Coronary artery (tissue), 2 donors: ENCODE data around the gene MTMR10.

Source experiments
- DNase-seq: peaks from one replicate; pipeline ENCODE4 v3.0.0-alpha.2; 2017; ENCODE audit warnings: low spot score
- H3K27ac ChIP-seq, 2 donors: fragments of 200-600 bp; sonication (generic); one replicate each; pipeline ENCODE4 v1.5.1; 2016 to 2019
- H3K4me3 ChIP-seq: fragments of 200-600 bp; sonication (generic); 2 replicates; pipeline ENCODE4 v1.5.1; 2016; ENCODE audit warnings: mild to moderate bottlenecking, moderate library complexity
- TF ChIP-seq, protein P1 (sequence below): fragments of 200-600 bp; sonication (generic); IDR thresholded peaks from one replicate; pipeline ENCODE4 v1.5.1; 2019; ENCODE audit warnings: antibody characterized with exemption

MTMR10 gene

DNA sequence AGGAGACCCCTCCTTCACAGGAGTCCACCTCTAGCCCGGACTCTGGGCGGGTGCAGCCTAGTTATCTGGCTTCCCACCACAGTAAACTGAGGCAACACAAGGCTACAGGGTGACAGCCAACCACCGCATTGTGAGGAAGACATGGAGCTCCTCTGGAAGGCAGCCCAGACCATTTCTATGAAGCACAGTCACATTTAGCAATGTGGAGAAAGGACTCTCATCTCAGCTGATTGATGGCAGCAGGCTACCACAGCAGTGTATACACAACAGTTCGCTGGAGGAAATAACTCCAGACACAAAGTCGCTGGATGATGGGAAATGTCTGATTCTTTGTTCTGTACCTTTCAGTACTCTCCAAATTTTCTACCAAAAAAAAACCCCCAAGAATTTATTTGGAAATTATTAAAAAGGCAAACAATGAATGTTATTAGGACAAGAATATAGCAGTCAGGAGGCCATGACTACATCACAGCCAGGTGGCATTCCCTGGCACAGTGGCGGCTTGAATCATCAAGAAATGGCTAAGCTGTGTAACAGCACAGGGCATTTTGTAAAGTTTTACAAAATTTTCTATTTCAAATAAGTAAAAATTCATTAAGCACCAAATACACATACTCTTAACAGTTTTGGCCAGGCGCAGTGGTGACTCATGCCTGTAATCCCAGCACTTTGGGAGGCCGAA is 47.6 kb downstream of the MTMR10 start:
- no peak overlapping the region for H3K4me3 ChIP-seq
- DNase-seq, result no peak
- TF ChIP-seq, protein P1, sequence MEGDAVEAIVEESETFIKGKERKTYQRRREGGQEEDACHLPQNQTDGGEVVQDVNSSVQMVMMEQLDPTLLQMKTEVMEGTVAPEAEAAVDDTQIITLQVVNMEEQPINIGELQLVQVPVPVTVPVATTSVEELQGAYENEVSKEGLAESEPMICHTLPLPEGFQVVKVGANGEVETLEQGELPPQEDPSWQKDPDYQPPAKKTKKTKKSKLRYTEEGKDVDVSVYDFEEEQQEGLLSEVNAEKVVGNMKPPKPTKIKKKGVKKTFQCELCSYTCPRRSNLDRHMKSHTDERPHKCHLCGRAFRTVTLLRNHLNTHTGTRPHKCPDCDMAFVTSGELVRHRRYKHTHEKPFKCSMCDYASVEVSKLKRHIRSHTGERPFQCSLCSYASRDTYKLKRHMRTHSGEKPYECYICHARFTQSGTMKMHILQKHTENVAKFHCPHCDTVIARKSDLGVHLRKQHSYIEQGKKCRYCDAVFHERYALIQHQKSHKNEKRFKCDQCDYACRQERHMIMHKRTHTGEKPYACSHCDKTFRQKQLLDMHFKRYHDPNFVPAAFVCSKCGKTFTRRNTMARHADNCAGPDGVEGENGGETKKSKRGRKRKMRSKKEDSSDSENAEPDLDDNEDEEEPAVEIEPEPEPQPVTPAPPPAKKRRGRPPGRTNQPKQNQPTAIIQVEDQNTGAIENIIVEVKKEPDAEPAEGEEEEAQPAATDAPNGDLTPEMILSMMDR, result no peak
- no peak overlapping the region for H3K27ac ChIP-seq

DNA sequence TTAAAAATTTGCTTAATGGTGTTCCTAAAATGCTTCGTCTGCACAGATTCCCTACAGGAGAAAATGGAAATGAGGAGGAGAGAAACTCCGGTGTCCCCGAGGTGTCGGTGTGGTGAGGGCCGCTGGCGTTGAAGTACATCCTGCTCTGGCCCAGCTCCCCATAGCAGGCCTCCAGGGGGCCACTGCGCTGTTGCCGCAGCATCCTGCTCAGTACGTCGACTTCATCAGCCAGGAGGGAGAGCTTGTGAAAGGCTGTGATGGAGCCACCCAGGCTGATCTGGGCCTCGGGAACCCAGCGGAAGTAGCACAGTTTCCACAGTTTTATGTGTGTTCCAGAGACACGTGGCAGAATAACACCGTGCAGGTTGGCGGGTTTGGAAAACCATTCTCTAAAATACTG is 49.9 kb downstream of the MTMR10 start:
- DNase-seq, result no peak
- TF ChIP-seq, protein P1, result no peak
- Histone ChIP-seq H3K4me3 (no peak overlapping the region), H3K27ac (no peak overlapping the region)

GRCh38 chr15:30940359-30940758 is 51.1 kb downstream of the MTMR10 start:
- TF ChIP-seq, protein P1, result no peak
- H3K4me3 ChIP-seq, result no peak overlapping the region
- H3K27ac ChIP-seq, result no peak overlapping the region
- no peak for DNase-seq

DNA sequence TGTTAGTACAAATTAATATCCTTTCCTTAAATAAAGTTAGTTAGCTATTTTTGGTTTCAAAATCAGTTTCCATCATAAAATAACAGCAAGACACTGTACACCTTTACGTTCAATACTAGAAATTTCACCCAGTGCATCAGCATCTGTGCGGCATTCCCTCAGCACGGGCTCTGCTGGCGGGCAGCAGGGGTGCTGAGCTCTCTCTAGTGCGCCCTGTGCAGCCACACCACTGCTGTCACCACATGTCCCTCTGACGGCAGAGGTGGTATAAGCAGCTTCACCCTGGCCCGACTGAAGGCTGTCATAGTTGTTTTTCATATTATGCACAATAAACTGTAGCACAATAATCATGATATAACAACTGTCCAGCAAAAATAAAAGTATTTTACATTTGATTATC is 52.3 kb downstream of the MTMR10 start:
- no peak for DNase-seq
- Histone ChIP-seq H3K4me3 (no peak overlapping the region), H3K27ac (no peak overlapping the region)
- TF ChIP-seq, protein P1, result no peak

DNA sequence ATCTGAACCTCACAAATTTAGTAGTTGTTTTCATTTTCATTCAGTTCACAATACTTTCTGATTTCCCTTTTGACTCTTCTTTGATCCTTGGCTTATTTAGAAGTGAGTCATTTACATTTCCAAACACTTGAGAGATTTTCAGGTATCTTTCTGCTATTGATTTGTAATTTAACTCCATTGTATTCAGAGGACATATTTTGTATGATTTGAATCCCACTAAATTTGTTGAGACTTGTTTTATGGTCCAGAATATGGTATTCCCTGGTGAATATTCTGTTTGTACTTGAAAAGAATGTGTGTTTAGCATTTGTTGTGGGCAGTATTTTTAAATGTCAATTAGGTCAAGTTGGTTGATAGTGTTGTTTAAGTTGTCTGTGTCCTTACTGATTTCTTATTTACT is 58.1 kb downstream of the MTMR10 start:
- H3K4me3 ChIP-seq, result no peak overlapping the region
- no peak for DNase-seq
- TF ChIP-seq, protein P1, result no peak
- H3K27ac ChIP-seq, result no peak overlapping the region

- Histone ChIP-seq H3K27ac (no peak overlapping the region), H3K4me3 (no peak overlapping the region)
- TF ChIP-seq, protein P1, result no peak
- DNase-seq, result no peak
Observed at GRCh38 chr15:30930422-30930821, 61.0 kb downstream of the MTMR10 start.

DNA sequence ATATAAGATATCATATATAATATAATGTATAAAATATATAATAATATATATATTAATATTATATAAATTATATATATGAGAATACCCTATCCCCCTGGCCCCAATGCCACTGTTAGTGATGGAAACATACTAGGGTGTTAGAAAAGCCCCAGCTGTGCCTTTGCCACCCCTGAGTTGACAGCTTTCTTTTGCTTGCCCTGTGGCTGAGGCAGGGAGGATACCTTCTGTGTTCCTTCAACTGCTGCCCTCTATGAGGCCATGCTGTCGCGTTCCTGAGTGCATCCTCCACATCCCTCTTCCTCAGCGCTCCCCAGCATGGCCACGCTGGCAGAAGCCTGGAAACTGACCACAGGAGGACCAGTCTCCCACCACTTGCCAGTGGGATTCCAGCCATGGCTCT is 61.4 kb downstream of the MTMR10 start:
- no peak overlapping the region for H3K4me3 ChIP-seq
- no peak overlapping the region for H3K27ac ChIP-seq
- TF ChIP-seq, protein P1, result no peak
- no peak for DNase-seq
